HepG2 (cell line): Measurements from ENCODE around the gene GPN1.

Source experiments
- ARNT2 ChIP-seq: sonication (generic); formaldehyde crosslinking; IDR thresholded peaks from 2 replicates; pipeline ENCODE4 v1.8.0; 2022; ENCODE audit warnings: mild to moderate bottlenecking, low read depth, missing genetic modification reagents, moderate library complexity
- ATF2 ChIP-seq: sonication (generic); formaldehyde crosslinking; IDR thresholded peaks from 2 replicates; pipeline ENCODE4 v1.4.0; 2020; ENCODE audit warnings: missing genetic modification reagents
- CENPBD1 ChIP-seq: sonication (generic); formaldehyde crosslinking; IDR thresholded peaks from 2 replicates; pipeline ENCODE4 v1.8.0; 2022; ENCODE audit warnings: missing genetic modification reagents, low read depth, mild to moderate bottlenecking, borderline replicate concordance
- CTCF ChIP-seq: sonication (generic); formaldehyde crosslinking; IDR thresholded peaks from 2 replicates; pipeline ENCODE4 v1.5.0; 2020; ENCODE audit warnings: mild to moderate bottlenecking, missing genetic modification reagents, moderate library complexity
- DPF2 ChIP-seq: sonication (generic); formaldehyde crosslinking; IDR thresholded peaks from 2 replicates; pipeline ENCODE4 v1.4.0; 2020; ENCODE audit warnings: mild to moderate bottlenecking, low read depth, missing genetic modification reagents, borderline replicate concordance
- FUBP1 ChIP-seq: sonication (generic); formaldehyde crosslinking; IDR thresholded peaks from 2 replicates; pipeline ENCODE4 v1.5.1; 2020; ENCODE audit warnings: missing genetic modification reagents, mild to moderate bottlenecking, borderline replicate concordance
- HDAC6 ChIP-seq: fragments of 200-600 bp; sonication (generic); IDR thresholded peaks from 2 replicates; pipeline ENCODE4 v1.7.0; 2017; ENCODE audit warnings: mild to moderate bottlenecking, antibody characterized with exemption, low read length, low read depth
- IKZF4 ChIP-seq: sonication (generic); formaldehyde crosslinking; IDR thresholded peaks from 2 replicates; pipeline ENCODE4 v1.5.1; 2020; ENCODE audit warnings: borderline replicate concordance, mild to moderate bottlenecking, low read depth, missing genetic modification reagents; ENCODE audit errors: not compliant biosample characterization
- KDM5A ChIP-seq: fragments of 200-600 bp; sonication (generic); IDR thresholded peaks from 2 replicates; pipeline ENCODE4 v1.7.0; 2018; ENCODE audit warnings: antibody characterized with exemption, mild to moderate bottlenecking, low read length, borderline replicate concordance
- KDM5B ChIP-seq: sonication (generic); formaldehyde crosslinking; IDR thresholded peaks from 2 replicates; pipeline ENCODE4 v1.4.0; 2020; ENCODE audit warnings: missing genetic modification reagents, mild to moderate bottlenecking, borderline replicate concordance
- RNF219 ChIP-seq: sonication (generic); formaldehyde crosslinking; IDR thresholded peaks from 2 replicates; pipeline ENCODE4 v1.5.0; 2020; ENCODE audit warnings: mild to moderate bottlenecking, missing genetic modification reagents
- TCF7L2 ChIP-seq: IDR thresholded peaks from 2 replicates; pipeline ENCODE4 v1.6.1; 2011; ENCODE audit warnings: mild to moderate bottlenecking, low read depth, low read length, moderate library complexity
- TFE3 ChIP-seq: IDR thresholded peaks from 2 replicates; pipeline ENCODE4 v1.6.1; 2016
- ZNF367 ChIP-seq: sonication (generic); formaldehyde crosslinking; IDR thresholded peaks from 2 replicates; pipeline ENCODE4 v1.4.0; 2020; ENCODE audit warnings: missing genetic modification reagents, borderline replicate concordance

GRCh38 chr2:27680571-27680970 is 51.7 kb downstream of the GPN1 start:
- TF ChIP-seq KDM5B (no peak), ATF2 (CRISPR knock-in tag) (no peak), CENPBD1 (CRISPR knock-in tag) (no peak), HDAC6 (no peak), TFE3 (no peak), CTCF (CRISPR knock-in tag) (no peak), DPF2 (CRISPR knock-in tag) (no peak), TCF7L2 (no peak), KDM5A (no peak), ARNT2 (CRISPR knock-in tag) (no peak), RNF219 (CRISPR knock-in tag) (no peak), FUBP1 (CRISPR knock-in tag) (no peak), ZNF367 (CRISPR knock-in tag) (no peak), IKZF4 (no peak)
